GM18508 (cell line): ENCODE data around the gene CCDC106.

Experiments
- ATAC-seq: cut with Tn5 transposase; IDR thresholded peaks from one replicate; pipeline ENCODE4 v1.9.1; 2021; ENCODE audit warnings: moderate number of reproducible peaks; ENCODE audit not compliant: insufficient read depth, unreplicated experiment

CCDC106 gene

DNA sequence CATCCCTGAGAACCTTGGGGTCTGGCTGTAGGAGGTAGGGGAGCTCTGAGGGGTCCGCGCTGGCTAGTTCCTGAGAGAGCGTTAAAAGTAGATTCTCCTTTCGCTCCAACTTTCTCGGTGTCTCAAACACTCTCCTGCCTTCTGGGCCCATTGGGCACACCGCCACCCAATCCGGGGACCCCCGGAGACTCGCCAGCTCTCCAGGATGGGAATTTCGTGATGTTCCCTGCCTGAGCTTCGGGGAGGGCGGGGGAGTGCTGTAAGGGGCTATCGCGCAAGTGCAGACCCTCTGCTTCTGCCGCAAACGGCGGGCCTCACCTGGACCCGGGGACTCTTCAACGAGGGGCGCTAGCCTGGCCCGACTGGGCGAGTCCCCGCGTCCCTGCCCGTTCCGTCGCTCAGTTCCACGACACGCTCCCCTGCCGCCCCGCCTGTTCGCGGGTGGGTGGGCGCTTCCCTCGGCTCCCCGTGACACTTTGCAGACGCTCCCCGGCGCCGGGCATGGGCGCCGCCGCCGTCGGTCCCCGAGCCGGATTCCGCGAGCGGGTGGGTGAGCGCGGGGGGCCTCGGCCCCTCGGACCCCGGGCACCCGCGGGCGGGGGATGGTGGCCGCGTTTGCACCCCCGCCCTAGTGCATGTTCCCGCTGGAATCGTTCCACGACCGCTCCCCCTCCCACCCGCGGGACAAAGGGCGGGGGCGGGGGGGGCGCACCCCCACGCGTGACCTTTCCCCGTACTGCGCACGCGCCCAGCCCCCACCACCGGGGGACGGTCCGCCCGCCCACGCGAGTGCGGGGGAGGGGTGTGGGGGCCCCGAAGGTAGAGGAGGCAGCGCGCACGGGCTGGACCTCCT is at the start of gene CCDC106:
TSS of gene CCDC106 (plus strand) at position 481 of the 853 bp plus-strand sequence. CDS start 835 bp downstream, outside the sequence.
- ATAC-seq = no peak

DNA sequence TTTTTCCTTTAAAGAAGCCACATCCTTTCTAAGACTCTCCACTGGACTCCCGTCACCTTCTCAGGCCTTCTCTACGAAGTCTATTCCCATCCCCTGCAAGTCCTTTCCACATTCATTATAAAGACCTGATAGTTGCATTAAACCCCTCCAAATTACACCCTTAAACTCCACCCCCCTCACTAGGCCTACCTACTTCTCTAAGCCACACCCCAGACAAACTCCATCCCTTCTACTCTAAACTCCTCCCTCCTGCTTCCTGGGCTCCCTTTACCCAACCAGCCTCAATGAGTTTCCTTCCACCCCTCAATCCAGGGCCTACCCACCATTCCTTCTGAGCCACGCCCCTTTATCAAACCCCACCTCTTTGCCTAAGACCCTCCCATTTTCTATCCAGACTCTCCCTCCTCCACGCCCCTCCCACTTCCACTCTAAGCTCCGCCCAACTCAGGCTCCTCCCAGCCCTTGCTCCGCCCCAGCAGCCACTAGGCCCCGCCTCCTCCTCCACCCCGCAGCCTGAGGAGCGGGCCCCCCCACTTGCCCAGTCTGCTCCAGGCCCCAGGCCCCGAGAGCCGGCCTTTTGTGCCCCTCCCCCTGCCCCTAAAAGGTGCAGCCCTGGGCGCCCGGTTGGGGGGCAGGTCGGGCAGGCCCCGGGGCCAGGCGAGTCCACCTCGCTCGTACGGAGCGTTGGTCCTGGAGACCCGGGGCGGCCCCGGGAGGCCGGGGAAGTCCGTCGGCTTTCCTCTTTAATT is 49.1 kb upstream of the CCDC106 start:
- ATAC-seq = peak; percentile 33

DNA sequence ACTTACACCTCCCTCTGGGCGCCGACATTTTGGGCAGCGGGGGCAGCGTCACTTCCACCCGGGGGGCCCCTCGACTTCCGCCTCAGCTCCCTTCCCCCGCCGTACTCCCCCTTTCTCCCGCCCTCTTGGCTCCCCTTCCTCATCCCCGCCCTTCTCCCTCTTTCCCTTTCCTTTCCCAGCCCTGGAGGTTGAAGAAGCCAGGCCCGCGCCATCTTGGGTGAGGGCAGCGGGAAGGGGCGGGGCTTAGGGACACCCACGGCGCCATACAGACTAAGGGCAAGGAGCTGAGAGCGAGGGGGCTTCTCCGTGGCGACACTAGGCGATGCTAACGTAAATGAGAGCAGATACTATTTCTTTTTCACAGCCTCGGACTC is 48.6 kb upstream of the CCDC106 start, which contains the start of gene FIZ1:
TSS of gene FIZ1 (minus strand) at position 50 of the 374 bp plus-strand sequence. CDS start 1,652 bp downstream, outside the sequence.
- ATAC-seq = peak; percentile 28

DNA sequence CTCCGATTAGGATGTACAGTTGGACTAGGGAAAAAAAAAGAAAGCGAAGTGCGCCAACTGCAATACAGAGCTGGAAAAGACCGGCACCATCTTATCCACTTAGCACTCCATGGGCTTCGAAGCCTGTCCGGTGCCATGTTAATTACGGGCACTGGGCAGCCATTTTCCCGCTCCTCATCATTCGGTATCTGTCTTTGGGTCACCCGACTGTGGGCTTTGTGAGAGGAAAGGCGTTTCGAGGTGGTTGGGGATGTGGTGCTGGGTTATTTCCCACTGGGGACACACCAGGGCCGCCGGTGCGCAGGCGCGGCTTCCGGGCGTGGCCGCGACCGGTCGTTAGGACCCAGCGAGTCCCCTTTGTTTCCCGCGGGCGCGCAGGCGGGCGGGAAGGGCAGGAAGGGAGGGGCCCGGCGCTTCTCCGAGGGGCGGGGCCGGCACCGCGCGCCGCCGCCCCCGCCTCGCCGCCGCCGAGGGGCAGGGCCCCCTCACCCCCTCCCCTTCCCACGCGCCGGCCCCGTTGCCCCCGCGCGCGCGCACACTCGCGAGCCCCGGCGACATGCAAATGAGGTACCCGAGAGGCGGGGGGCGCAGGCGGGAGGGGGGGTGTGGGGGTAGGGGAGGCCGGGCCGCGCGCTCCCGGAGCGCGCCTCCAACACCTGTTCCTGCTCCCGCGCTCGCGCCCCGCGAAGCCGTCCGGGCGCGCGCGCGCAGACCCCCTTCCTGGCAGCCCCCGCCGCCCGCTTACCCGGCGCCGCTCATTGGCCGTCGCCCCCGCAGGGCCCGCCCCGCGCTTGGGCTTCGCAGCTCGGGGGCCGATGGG is 48.0 kb upstream of the CCDC106 start, which contains the start of gene ZNF524:
TSS of gene ZNF524 (plus strand) at position 447 of the 820 bp plus-strand sequence. CDS start 1,825 bp downstream, outside the sequence.
- ATAC-seq = peak; percentile 22

DNA sequence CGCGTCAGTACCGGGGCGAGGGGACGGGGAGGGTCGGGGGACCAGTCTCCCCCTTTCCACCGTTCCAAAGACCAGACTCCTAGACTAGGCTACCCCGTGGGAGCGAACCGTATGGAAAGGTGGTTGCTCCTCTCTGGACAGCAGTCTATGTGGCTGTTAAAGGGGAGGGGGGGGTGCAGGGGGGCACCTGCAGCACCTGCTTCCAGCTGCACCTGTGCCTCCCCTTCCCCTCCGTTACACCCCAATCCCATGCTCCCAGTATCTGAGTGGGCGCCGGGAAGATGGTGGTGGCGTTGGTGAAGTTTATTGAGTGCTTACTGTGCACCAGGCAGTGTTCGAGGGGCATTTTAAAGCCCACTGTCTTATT is 47.4 kb upstream of the CCDC106 start:
- no peak for ATAC-seq

DNA sequence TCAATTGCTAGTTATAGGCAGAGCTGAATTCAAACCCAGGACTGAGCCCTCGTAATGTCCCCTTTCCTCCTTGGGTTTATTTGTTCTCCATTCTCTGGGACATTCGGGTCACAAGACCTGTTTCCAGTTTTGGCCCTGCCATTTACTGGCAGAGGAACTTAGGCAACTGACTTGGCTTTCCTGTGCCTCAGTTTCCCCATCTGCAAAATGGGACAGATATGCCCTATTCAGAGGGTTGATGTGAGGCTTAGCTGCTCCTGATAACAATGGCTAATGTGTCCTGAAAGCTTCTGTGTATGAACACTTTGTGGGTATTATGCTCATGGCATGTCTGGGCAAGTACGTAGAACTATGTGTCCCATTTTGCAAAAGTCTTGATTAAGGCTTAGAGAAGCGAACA is 46.9 kb upstream of the CCDC106 start:
- ATAC-seq = no peak

DNA sequence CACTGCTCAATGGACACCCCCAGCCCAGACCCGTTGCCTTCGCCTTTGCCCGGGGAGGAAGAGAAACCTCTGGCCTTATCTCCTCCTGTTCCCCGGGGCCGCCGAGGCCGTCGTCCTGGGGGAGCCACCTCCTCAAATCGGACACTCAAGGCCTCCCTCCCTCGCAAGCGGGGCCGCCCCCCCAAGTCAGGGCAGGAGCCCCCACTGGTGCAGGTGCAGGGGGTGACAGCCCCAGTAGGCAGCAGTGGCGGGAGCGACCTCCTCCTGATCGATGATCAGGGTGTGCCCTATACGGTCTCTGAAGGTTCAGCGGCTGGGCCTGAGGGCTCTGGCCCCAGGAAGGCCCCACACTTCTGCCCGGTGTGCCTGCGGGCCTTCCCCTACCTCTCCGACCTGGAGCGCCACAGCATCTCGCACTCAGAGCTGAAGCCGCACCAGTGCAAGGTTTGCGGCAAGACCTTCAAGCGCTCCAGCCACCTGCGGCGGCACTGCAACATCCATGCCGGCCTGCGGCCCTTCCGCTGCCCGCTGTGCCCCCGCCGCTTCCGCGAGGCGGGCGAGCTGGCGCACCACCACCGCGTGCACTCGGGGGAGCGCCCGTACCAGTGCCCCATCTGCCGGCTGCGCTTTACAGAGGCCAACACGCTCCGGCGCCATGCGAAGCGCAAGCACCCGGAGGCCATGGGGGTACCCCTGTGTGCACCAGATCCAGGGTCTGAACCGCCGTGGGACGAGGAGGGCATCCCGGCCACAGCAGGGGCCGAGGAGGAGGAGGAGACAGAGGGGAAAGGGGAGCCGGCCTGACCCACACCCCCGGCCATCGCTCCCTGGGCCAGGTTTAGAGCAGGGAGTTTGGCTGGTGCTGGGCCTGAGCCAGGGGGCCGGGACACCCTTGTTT is 45.7 kb upstream of the CCDC106 start:
- ATAC-seq = no peak

DNA sequence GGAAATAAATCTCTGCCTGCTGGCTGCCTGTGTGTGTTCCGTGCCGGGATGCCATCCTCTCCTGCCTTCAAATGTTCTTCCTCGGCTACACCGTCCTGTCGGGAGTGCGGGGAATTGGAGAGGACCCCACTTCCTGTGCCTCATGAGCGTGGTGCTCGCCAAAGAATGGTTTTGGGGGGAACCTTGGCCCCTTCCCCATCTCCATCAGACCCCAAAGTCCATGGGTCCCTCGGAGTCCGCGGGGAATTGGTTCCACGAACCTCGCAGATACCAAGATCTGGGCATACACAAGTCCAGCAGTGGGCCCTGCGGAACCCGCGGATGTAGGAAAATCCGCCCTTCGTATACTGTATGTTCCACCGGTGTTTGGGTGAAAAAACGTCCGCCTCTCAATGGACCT is 44.9 kb upstream of the CCDC106 start:
- ATAC-seq = no peak

DNA sequence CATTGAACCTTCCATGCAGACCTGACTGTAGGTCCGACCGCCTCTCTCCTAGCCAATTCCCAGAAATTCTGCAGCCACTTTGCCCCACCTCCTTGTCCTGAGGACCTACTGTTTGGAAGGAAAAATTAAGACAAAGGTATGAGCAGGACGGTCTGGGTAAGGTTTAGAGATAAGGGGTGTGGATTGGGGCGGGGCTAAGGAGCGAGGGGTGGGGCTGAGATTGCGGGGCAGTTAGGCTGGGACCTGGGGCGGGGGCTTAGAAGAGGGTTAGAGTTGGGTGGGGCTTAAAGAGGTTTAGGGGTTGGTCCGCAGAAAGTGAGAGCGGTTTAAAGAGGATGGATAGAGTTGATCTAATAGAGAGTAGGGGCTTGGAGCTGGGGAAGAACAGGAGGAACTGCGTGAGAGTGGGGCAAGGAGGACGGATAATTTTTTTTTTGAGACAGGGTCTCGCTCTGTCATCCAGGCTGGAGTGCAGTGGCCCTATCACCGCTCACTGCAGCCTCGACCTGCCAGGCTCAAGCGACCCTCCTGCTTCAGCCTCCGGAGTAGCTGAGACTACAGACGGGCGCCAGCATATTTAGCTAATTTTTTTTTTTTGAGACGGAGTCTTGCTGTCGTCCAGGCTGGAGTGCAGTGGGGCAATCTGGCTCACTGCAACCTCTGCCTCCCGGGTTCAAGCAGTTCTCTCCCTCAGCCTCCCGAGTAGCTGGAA is 44.3 kb upstream of the CCDC106 start:
- ATAC-seq = no peak

DNA sequence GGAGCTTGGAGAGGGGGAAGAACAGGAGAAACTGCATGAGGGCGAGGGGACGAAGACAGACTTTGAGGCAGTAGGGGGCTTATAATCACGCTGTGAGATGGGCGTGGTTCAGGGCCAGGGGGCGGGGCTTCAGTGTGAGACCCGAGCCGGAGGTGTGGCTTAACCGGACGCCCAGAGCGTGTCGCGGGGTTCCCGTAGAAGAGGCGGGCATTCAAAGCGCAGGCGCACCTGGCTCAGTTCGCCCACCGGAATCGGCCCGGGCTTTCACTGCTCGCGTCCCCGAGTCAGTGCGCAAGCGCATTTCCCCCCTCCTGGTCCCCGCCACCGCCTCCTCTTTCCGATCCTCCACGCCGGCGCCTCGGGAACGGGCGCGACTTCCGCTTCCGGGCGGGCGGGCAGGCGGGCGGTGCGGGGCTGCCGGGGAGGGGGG is 42.8 kb upstream of the CCDC106 start:
- peak; percentile 34 for ATAC-seq

DNA sequence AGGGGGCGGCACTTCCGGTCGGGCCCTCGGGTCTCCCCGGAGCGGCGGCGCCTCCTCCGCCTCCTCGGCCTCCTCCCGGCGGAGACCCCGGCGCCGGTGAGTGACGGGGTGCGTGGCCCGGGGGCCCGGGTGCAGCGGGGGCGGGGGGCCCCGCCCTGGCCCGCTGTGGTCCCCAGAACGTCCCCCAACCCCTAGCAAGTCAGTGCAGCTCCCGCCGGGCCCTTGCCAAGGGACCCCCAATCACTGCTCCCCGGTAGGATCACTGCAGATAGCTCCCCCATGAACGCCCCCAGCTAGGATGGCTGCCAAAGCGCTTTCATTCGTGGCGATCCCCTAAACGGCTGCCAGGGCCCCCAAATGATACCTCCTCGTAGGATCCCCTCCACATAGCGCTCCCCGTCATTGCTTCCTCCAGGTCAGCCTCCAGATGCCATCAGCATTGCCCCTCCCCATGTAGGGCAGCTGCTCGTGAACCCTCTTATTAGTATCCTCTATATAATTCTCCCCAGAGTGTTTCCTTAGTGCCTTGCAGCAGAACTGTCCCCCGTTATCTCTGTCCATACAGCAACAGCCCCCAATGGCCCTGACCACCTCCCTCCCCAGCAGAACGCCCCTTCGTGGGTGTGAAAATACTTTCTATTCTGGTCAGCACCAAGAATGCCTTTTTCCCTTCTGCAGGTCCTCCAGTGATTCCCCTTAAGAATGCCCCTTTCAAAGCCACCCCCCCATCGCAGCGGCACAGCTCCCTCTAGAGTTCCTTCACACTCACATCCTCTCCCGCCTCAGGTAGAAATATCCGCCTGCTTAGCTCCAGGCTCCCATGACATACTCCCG is 42.2 kb upstream of the CCDC106 start, which contains the start of gene ZNF865:
TSS of gene ZNF865 (plus strand) at position 11 of the 834 bp plus-strand sequence. CDS start 7,972 bp downstream, outside the sequence.
- no peak for ATAC-seq

DNA sequence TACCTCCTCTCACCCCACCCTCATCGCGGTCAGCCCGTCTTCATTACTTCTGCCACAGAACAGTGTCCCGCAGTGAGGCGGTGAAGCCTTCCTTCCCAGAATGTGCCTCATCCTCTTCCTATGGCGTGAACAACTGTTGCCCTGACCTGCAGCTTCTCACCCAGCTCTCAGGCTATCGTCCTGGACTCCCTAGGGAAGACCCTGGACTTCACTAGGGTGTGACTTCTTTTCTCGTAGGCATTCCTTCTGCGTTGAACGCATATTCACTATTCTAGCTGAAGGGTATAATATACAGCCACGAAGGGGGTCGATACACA is 41.6 kb upstream of the CCDC106 start:
- ATAC-seq = no peak

DNA sequence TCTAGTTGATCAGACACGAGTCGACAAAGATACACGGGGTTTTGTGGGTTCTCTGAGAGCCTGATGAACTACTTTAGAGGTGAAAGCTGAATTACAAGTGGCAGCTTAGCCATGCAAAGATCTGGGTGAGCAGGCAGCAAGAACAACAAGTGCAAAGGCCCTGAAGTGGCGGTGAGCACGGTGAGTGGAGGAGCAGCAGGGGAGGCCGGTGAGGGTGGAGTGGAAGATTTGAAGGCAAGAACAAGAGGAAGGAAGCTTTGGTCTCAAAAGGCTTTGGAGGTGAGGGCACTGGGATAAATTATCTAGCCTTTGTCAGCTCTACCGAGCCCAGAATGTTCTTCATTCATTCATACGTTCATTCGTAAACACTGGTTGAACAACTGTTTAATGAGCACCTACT is 41.2 kb upstream of the CCDC106 start:
- no peak for ATAC-seq

DNA sequence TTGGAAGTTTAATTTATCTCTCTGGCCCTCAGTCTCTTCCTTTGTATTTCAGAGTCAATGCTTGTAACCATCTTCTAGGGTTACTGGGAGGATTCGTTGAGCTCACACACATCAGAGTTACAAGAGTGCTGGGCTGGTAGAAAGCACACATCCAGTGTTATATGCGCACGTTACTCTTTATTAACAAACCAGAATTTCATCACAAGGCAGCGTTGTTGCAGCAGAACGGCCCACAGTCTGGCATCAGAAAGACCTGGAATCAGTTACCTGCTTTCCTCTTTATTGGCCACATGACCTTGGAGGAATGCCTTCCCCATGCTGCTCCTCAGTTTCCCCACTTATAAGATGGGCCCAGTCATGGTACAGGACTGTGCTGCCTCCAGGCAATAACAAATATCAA is 38.7 kb upstream of the CCDC106 start:
- ATAC-seq = no peak

DNA sequence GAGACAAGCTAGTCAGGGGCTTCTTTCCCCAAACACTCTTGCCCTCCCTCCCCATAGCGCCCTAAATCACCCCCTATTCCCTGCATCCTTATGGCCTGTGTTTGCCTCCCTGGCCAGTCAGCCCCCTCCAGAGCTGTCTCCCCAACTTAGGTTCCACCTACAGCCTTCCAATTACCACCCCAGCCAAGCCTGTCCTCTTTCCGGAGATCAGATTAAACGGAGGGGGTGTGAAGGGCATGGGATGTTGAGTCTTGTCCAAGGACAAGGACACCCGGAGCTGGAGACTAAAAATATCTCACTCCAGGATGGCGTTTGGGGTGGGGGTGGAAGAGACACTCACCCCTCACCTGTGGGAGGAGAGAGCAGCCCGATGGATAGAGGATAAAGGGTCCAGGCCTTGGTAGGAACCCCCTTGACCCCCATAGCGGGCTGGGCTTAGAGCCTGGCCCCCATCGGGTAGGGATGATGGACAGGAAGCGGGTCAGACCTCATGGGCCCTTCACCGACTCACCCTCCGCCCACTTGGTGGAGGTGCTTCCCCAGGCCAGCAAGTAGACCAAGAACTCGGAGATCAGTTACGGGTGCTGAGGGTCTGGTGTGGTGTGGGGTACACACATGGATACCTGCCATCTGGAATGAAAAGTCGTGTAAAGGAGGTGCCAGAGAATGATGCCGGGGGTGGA is 36.6 kb upstream of the CCDC106 start:
- no peak for ATAC-seq

DNA sequence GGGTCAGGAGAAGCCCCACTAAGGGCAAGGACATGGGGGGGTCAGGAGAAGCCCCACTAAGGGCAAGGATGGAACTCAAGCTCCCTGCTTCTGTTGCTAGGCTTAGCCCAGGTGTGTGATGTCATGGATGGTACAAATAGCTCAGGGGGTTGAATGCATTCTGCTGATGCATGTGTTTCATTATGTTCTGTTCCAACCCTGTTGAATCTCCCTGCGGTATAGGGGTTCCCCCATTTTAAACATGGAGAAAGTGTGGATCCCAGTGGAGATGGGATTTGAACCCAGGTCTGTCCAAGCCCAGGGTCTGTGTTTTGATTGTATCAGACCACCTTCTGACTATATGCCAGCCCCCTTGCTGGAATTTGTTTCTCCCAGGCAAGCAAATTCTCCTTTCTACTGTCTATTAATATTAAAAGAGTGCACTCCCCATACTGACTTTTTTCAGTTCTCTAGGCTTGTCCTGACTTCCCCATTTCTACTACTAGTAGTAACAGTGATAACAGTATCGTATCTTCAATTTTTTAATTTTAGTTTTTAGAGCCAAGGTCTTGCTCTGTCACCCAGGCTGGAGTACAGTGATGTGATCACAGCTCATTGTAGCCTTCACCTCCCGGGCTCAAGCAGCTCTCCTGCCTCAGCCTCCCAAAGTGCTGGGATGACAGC is 35.9 kb upstream of the CCDC106 start:
- no peak for ATAC-seq

DNA sequence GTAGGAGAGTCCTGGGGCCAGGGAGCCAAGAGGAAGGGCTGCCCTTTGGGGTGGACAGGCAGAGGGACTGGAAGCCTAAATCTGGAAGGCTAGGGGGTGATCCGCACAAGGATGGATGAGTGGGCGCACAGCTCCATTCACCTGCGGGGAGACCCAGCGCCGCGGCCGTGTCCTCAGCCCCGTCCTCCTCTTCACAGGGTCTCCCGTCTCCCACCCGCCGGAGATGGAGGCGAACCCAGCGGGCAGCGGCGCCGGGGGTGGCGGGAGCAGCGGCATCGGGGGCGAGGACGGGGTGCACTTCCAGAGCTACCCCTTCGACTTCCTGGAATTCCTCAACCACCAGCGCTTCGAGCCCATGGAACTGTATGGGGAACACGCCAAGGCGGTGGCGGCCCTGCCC is 34.6 kb upstream of the CCDC106 start:
- ATAC-seq = no peak
